GM06990 (cell line): ENCODE results near the gene PVALB.

Experiments
- DNase-seq: peaks from one replicate; pipeline ENCODE4 v3.0.0-alpha.2; 2011; ENCODE audit not compliant: insufficient read length; ENCODE audit errors: extremely low read depth
- H3K27me3 ChIP-seq: replicated peaks from 2 replicates; pipeline ENCODE4 v1.6.0; 2011; ENCODE audit warnings: low read length; ENCODE audit not compliant: control insufficient read depth, insufficient read depth
- H3K36me3 ChIP-seq: 2 replicates; pipeline ENCODE4 v1.5.1; 2011; ENCODE audit warnings: low read length; ENCODE audit not compliant: control insufficient read depth, insufficient read depth
- H3K4me3 ChIP-seq: replicated peaks from 2 replicates; pipeline ENCODE4 v1.5.1; 2011; ENCODE audit warnings: low read depth, mild to moderate bottlenecking, control low read depth, low read length
- CTCF ChIP-seq: IDR thresholded peaks from 2 replicates; pipeline ENCODE4 v1.5.1; 2011; ENCODE audit warnings: low read length, control low read depth, mild to moderate bottlenecking, inconsistent platforms; ENCODE audit not compliant: insufficient read depth, poor library complexity, severe bottlenecking

PVALB gene

GRCh38 chr22:36775964-36776669 lies 40.7 kb downstream of the PVALB start, which contains the start of gene IFT27:
Gene IFT27, minus strand, starts transcription at chr22:36776119. Its CDS starts 412 bp downstream, at chr22:36775707.
- no peak for TF ChIP-seq CTCF
- Histone ChIP-seq H3K36me3 (no peaks in the 10 kb centered on the region; the same call in 1 of the 2 replicates), H3K4me3 (peak within 1 kb of the TSS; percentile 90), H3K27me3 (no peaks in the 10 kb centered on the region)
- DNase-seq: peak; percentile 97

- H3K27me3 ChIP-seq: no peaks in the 10 kb centered on the region
- DNase-seq: no peak
These were observed 41.3 kb downstream of the PVALB start for GRCh38 chr22:36775586-36775963.

GRCh38 chr22:36773935-36774334 lies 42.9 kb downstream of the PVALB start:
- peak; percentile 18 for TF ChIP-seq CTCF
- Histone ChIP-seq H3K4me3 (no peak overlapping the region), H3K27me3 (no peaks in the 10 kb centered on the region), H3K36me3 (no peaks in the 10 kb centered on the region; the same call in 1 of the 2 replicates)
- DNase-seq: no peak

More at GRCh38 chr22:36775586-36775963, 41.3 kb downstream of the PVALB start:
- H3K36me3 ChIP-seq: no peaks in the 10 kb centered on the region; the same call in 1 of the 2 replicates
- H3K4me3 ChIP-seq: peak overlapping the region; percentile 90
- TF ChIP-seq CTCF: no peak

- no peak for TF ChIP-seq CTCF
- Histone ChIP-seq H3K36me3 (no peaks in the 10 kb centered on the region; the same call in none of the 2 replicates), H3K4me3 (no peak overlapping the region), H3K27me3 (no peaks in the 10 kb centered on the region)
- DNase-seq: no peak
These were observed 44.4 kb downstream of the PVALB start for GRCh38 chr22:36772451-36772850.

- DNase-seq: no peak
- no peak for TF ChIP-seq CTCF
These were observed 45.3 kb downstream of the PVALB start for GRCh38 chr22:36771356-36772063.

More at GRCh38 chr22:36771356-36772063, 45.3 kb downstream of the PVALB start:
- H3K4me3 ChIP-seq: no peak overlapping the region
- H3K36me3 ChIP-seq: no peaks in the 10 kb centered on the region; the same call in none of the 2 replicates
- H3K27me3 ChIP-seq: no peaks in the 10 kb centered on the region
